Ectodermal cell (in vitro differentiated cells): Measurements from ENCODE around the gene PRICKLE2.

Experiments used
- H3K27ac ChIP-seq: 2 replicates; pipeline ENCODE4 v1.7.0; 2013; ENCODE audit warnings: mild to moderate bottlenecking, low read depth, low read length; ENCODE audit not compliant: insufficient read depth, poor library complexity, severe bottlenecking
- H3K27me3 ChIP-seq: 2 replicates; pipeline ENCODE4 v1.7.0; 2013; ENCODE audit warnings: mild to moderate bottlenecking, low read length; ENCODE audit not compliant: insufficient read depth, control insufficient read depth, poor library complexity, severe bottlenecking
- H3K36me3 ChIP-seq: one replicate; pipeline ENCODE4 v1.7.0; 2013; ENCODE audit warnings: low read length; ENCODE audit not compliant: control insufficient read depth, insufficient read depth
- H3K4me1 ChIP-seq: one replicate; pipeline ENCODE4 v1.7.0; 2013; ENCODE audit warnings: low read length; ENCODE audit not compliant: control insufficient read depth, insufficient read depth
- H3K4me3 ChIP-seq: 2 replicates; pipeline ENCODE4 v1.7.0; 2013; ENCODE audit warnings: low read depth, low read length, control low read depth; ENCODE audit not compliant: insufficient read depth
- H3K9me3 ChIP-seq: 2 replicates; pipeline ENCODE4 v1.7.0; 2013; ENCODE audit warnings: mild to moderate bottlenecking, low read length, moderate library complexity; ENCODE audit not compliant: control insufficient read depth
- WGBS, 2 experiments: methylation state at CpG; one replicate each; pipeline ENCODE4 v1.1.7; 2013; ENCODE audit warnings: missing lambda C conversion rate in 2 of 2; 5-methylcytosine and 5-hydroxymethylcytosine counted together

Gene PRICKLE2

GRCh38 chr3:64188810-64189560 is 36.3 kb downstream of the PRICKLE2 start:
- Histone ChIP-seq H3K36me3 (peaks cover 7% of the 10 kb centered on the region), H3K27me3 (no peaks in the 10 kb centered on the region), H3K4me3 (no peak overlapping the region), H3K27ac (no peak overlapping the region), H3K4me1 (peaks cover 20% of the 10 kb centered on the region), H3K9me3 (no peaks in the 10 kb centered on the region)
- 84 to 89% methylated on average over 7 of the region's 7 CpGs for WGBS, 2 experiments

- H3K4me3 ChIP-seq: no peak overlapping the region
- no peaks in the 10 kb centered on the region for H3K27me3 ChIP-seq
- peak overlapping the region; percentile 3 for H3K27ac ChIP-seq
- no peaks in the 10 kb centered on the region for H3K36me3 ChIP-seq
- peaks cover 20% of the 10 kb centered on the region for H3K4me1 ChIP-seq
- H3K9me3 ChIP-seq: no peaks in the 10 kb centered on the region
- 76 to 80% methylated on average over 9 of the region's 9 CpGs for WGBS, 2 experiments
Observed at GRCh38 chr3:64187065-64187959, 38.0 kb downstream of the PRICKLE2 start.

GRCh38 chr3:64186667-64187064 is 38.6 kb downstream of the PRICKLE2 start:
- no peaks in the 10 kb centered on the region for H3K36me3 ChIP-seq
- no peaks in the 10 kb centered on the region for H3K27me3 ChIP-seq
- peaks cover 20% of the 10 kb centered on the region for H3K4me1 ChIP-seq
- H3K27ac ChIP-seq: no peak overlapping the region
- H3K4me3 ChIP-seq: no peak overlapping the region
- 85 to 100% methylated on average over 2 of the region's 2 CpGs for WGBS, 2 experiments
- no peaks in the 10 kb centered on the region for H3K9me3 ChIP-seq

- Histone ChIP-seq H3K4me3 (no peak overlapping the region), H3K9me3 (no peaks in the 10 kb centered on the region), H3K36me3 (no peaks in the 10 kb centered on the region), H3K27ac (no peak overlapping the region), H3K27me3 (no peaks in the 10 kb centered on the region), H3K4me1 (peaks cover 20% of the 10 kb centered on the region)
- WGBS, 2 experiments: 89 to 100% methylated on average over 2 of the region's 2 CpGs
Observed at GRCh38 chr3:64185436-64185835, 39.8 kb downstream of the PRICKLE2 start.

- Histone ChIP-seq H3K4me3 (no peak overlapping the region), H3K9me3 (no peaks in the 10 kb centered on the region), H3K4me1 (peaks cover 20% of the 10 kb centered on the region), H3K36me3 (no peaks in the 10 kb centered on the region), H3K27me3 (no peaks in the 10 kb centered on the region), H3K27ac (no peak overlapping the region)
- 92 to 94% methylated on average over 3 of the region's 3 CpGs for WGBS, 2 experiments
Observed at GRCh38 chr3:64184621-64185020, 40.6 kb downstream of the PRICKLE2 start.

GRCh38 chr3:64179860-64180259 is 45.4 kb downstream of the PRICKLE2 start:
- H3K27ac ChIP-seq: no peak overlapping the region
- H3K9me3 ChIP-seq: no peaks in the 10 kb centered on the region
- 98 to 100% methylated on average over 1 of the region's 1 CpG for WGBS, 2 experiments
- no peak overlapping the region for H3K4me3 ChIP-seq
- no peaks in the 10 kb centered on the region for H3K4me1 ChIP-seq
- H3K27me3 ChIP-seq: no peaks in the 10 kb centered on the region
- H3K36me3 ChIP-seq: no peaks in the 10 kb centered on the region

- H3K4me3 ChIP-seq: no peak overlapping the region
- 90 to 95% methylated on average over 4 of the region's 4 CpGs for WGBS, 2 experiments
Observed at GRCh38 chr3:64179249-64179648, 46.0 kb downstream of the PRICKLE2 start.

GRCh38 chr3:64178419-64178818 is 46.8 kb downstream of the PRICKLE2 start:
- Histone ChIP-seq H3K9me3 (no peaks in the 10 kb centered on the region), H3K27ac (no peak overlapping the region), H3K4me1 (no peaks in the 10 kb centered on the region), H3K36me3 (no peaks in the 10 kb centered on the region), H3K4me3 (no peak overlapping the region), H3K27me3 (no peaks in the 10 kb centered on the region)
- 76 to 87% methylated on average over 1 to 2 of the region's 2 CpGs for WGBS, 2 experiments

More at GRCh38 chr3:64179249-64179648, 46.0 kb downstream of the PRICKLE2 start:
- no peak overlapping the region for H3K27ac ChIP-seq
- no peaks in the 10 kb centered on the region for H3K36me3 ChIP-seq
- no peaks in the 10 kb centered on the region for H3K9me3 ChIP-seq
- no peaks in the 10 kb centered on the region for H3K4me1 ChIP-seq
- no peaks in the 10 kb centered on the region for H3K27me3 ChIP-seq

GRCh38 chr3:64176461-64176996 is 48.7 kb downstream of the PRICKLE2 start:
- Histone ChIP-seq H3K9me3 (no peaks in the 10 kb centered on the region), H3K4me3 (no peak overlapping the region), H3K4me1 (no peaks in the 10 kb centered on the region), H3K36me3 (no peaks in the 10 kb centered on the region), H3K27me3 (no peaks in the 10 kb centered on the region), H3K27ac (no peak overlapping the region)
- 95% methylated on average over 4 of the region's 4 CpGs for WGBS, 2 experiments

GRCh38 chr3:64174328-64174727 is 50.9 kb downstream of the PRICKLE2 start:
- Histone ChIP-seq H3K27me3 (no peaks in the 10 kb centered on the region), H3K4me1 (no peaks in the 10 kb centered on the region), H3K9me3 (no peaks in the 10 kb centered on the region), H3K36me3 (no peaks in the 10 kb centered on the region), H3K27ac (no peak overlapping the region), H3K4me3 (no peak overlapping the region)
- 95% methylated on average over 6 of the region's 6 CpGs for WGBS, 2 experiments
